PFSK-1 (cell line): ENCODE data around the gene CREG1.

Source experiments
- FOXP2 ChIP-seq: optimal IDR thresholded peaks from 2 replicates; pipeline ENCODE3; 2011; ENCODE audit warnings: borderline replicate concordance, control low read depth, inconsistent platforms; ENCODE audit not compliant: insufficient read depth; ENCODE audit errors: extremely low read length, extremely low read depth
- POLR2AphosphoS5 ChIP-seq: IDR thresholded peaks from 2 replicates; pipeline ENCODE4 v1.6.1; 2012; ENCODE audit warnings: low read depth, mild to moderate bottlenecking, control low read depth, low read length, moderate library complexity
- SIN3A ChIP-seq: IDR thresholded peaks from 2 replicates; pipeline ENCODE4 v1.6.1; 2012; ENCODE audit warnings: mild to moderate bottlenecking, low read length, moderate library complexity, borderline replicate concordance; ENCODE audit not compliant: insufficient read depth
- TAF1 ChIP-seq: IDR thresholded peaks from 2 replicates; pipeline ENCODE4 v1.6.1; 2012; ENCODE audit warnings: low read length, control low read depth, borderline replicate concordance; ENCODE audit not compliant: insufficient read depth
- TF ChIP-seq, protein P1 (sequence below), 2 experiments: IDR thresholded peaks; 2 replicates each; pipeline versions ENCODE4 v1.6.1 to v1.8.0; 2011 to 2012; ENCODE audit warnings: low read depth in 2 of 2, low read length in 2 of 2, control low read depth in 1 of 2, inconsistent platforms in 1 of 2, mild to moderate bottlenecking in 1 of 2, moderate library complexity in 1 of 2; ENCODE audit not compliant: insufficient read depth in 1 of 2

Gene CREG1

GRCh38 chr1:167500283-167500860, 53.2 kb downstream of the CREG1 start:
- TF ChIP-seq POLR2AphosphoS5, result no peak
- no peak for TF ChIP-seq SIN3A
- TF ChIP-seq, protein P1, sequence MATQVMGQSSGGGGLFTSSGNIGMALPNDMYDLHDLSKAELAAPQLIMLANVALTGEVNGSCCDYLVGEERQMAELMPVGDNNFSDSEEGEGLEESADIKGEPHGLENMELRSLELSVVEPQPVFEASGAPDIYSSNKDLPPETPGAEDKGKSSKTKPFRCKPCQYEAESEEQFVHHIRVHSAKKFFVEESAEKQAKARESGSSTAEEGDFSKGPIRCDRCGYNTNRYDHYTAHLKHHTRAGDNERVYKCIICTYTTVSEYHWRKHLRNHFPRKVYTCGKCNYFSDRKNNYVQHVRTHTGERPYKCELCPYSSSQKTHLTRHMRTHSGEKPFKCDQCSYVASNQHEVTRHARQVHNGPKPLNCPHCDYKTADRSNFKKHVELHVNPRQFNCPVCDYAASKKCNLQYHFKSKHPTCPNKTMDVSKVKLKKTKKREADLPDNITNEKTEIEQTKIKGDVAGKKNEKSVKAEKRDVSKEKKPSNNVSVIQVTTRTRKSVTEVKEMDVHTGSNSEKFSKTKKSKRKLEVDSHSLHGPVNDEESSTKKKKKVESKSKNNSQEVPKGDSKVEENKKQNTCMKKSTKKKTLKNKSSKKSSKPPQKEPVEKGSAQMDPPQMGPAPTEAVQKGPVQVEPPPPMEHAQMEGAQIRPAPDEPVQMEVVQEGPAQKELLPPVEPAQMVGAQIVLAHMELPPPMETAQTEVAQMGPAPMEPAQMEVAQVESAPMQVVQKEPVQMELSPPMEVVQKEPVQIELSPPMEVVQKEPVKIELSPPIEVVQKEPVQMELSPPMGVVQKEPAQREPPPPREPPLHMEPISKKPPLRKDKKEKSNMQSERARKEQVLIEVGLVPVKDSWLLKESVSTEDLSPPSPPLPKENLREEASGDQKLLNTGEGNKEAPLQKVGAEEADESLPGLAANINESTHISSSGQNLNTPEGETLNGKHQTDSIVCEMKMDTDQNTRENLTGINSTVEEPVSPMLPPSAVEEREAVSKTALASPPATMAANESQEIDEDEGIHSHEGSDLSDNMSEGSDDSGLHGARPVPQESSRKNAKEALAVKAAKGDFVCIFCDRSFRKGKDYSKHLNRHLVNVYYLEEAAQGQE (IDR thresholded peaks at IDR 0.05; ENCODE audit: insufficient read depth in 1 of 2, low read depth in 2 of 2, low read length in 2 of 2), result no peak
- TF ChIP-seq TAF1, result no peak
- no peak for TF ChIP-seq FOXP2

DNA sequence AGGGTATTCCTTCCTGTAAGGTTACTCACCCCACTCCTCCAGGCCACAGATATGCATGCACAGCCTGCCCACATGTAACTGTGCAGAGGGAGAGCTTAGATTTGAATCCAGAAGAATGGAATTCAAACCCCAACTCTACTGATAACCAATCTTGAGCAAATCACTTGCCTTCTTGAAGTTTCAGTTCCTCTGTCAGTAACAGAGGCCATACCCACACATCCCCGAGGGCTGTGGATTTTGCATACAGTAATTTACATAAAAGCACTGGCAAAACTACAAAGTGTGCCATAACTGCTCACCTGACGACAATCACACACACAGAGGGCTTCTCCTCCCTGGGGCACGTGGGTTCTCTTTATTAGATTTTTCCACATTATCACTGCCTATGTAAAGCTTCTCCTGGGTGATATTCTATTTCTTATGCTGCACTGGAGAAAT, 53.9 kb downstream of the CREG1 start:
- TF ChIP-seq SIN3A (no peak), TAF1 (no peak), POLR2AphosphoS5 (no peak), FOXP2 (no peak)
- TF ChIP-seq, protein P1 (IDR thresholded peaks at IDR 0.05; ENCODE audit: insufficient read depth in 1 of 2, low read depth in 2 of 2, low read length in 2 of 2), result no peak

GRCh38 chr1:167499106-167499505, 54.5 kb downstream of the CREG1 start:
- TF ChIP-seq, protein P1 (IDR thresholded peaks at IDR 0.05; ENCODE audit: insufficient read depth in 1 of 2, low read depth in 2 of 2, low read length in 2 of 2), result no peak
- TF ChIP-seq FOXP2, result no peak
- no peak for TF ChIP-seq SIN3A
- no peak for TF ChIP-seq TAF1
- TF ChIP-seq POLR2AphosphoS5, result no peak

DNA sequence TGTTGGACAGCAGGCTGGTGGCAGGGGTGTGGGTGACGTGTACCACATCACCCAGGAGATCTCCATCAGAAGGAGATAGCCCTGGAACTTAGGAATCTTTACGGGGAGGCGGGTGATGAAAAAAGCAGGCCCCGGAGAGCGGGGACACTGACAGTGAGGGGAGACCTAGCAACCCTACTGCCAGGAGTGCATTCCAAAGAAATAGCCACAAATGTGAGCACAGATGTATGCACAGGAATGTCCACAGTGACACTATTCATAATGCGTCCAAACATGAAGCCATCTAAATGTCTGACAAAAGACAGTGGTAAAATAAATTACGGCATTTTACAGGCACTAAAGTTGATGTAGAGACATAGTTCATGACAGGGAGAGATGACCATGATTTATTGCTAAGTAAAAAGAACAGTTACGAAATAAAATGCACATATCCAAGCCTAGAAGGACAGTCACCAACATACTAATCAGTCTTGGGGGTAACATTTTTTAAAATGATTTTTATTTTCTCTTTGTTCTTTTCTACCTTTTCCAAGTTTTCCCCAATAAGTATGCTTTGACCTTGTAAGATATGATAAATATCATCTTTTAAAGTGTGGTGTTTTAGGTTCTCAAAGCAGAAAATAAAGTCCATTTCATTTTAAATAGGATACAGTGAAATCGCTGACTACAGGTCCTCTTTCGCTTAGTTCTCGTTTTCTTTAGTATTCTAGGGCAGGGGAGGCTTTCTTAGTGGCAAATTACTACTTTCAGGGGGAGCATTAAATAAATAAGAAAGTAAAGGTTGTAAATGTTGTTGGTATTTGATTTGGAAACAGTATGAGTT, 56.6 kb downstream of the CREG1 start:
- no peak for TF ChIP-seq TAF1
- no peak for TF ChIP-seq SIN3A
- no peak for TF ChIP-seq POLR2AphosphoS5
- TF ChIP-seq, protein P1 (IDR thresholded peaks at IDR 0.05; ENCODE audit: insufficient read depth in 1 of 2, low read depth in 2 of 2, low read length in 2 of 2), result no peak
- no peak for TF ChIP-seq FOXP2
